T-cell (primary cell): Measurements from ENCODE around the gene OVOL2. TPM values are rescaled to one million over a fixed set of nuclear protein-coding genes. Genes with fewer than 3 reads are reported as not detected.
"Not testable (repeated sequence)": the region's sequence is repeated elsewhere in the genome, so short reads cannot be mapped to it uniquely, and the experiment has no call there.

Source experiments
- ATAC-seq, 4 experiments: fragments of 200-7000 bp in 3 of 4; fragments of 150-1000 bp in 1 of 4; cut with Tn5 transposase; replicated peaks in 1 of 4; 1 replicate in 3 of 4; 2 replicates in 1 of 4; pipeline ENCODE4 v1.10.0; 2021; ENCODE audit warnings: moderate library complexity in 3 of 4, mild to moderate bottlenecking in 2 of 4, moderate number of reproducible peaks in 1 of 4
- CTCF ChIA-PET, 2 donors: fragments of 300-600 bp; sonication (Branson Sonifier 250); formaldehyde crosslinking; loops; one replicate each; lab custom pipeline; 2022; ENCODE audit warnings: antibody characterized with exemption in 2 of 2; lab: Charles Lee
- POLR2A ChIA-PET, 2 donors: fragments of 300-600 bp; sonication (Branson Sonifier 250); formaldehyde crosslinking; loops; one replicate each; lab custom pipeline; 2022; ENCODE audit warnings: antibody characterized with exemption in 2 of 2; lab: Charles Lee
- DNase-seq, 35 experiments: peaks; one replicate each; pipeline versions ENCODE4 v3.0.0 to v3.0.0-alpha.2; 2013 to 2023
- H3K27ac ChIP-seq: one replicate; pipeline ENCODE4 v1.5.1; 2013; ENCODE audit warnings: low read length
- H3K27me3 ChIP-seq, 2 experiments: replicated peaks in 1 of 2; 1 replicate in 1 of 2; 2 replicates in 1 of 2; pipeline versions ENCODE4 v1.6.1 to v1.7.0; 2013; ENCODE audit warnings: low read length in 1 of 2, mixed read lengths in 1 of 2; ENCODE audit not compliant: control insufficient read depth in 2 of 2, insufficient read depth in 2 of 2; ENCODE audit errors: extremely low read depth in 1 of 2
- H3K36me3 ChIP-seq, 2 donors: 1 replicate in 1 of 2; 2 replicates in 1 of 2; pipeline versions ENCODE4 v1.6.1 to v1.7.0; 2013; ENCODE audit warnings: low read length in 1 of 2; ENCODE audit not compliant: control insufficient read depth in 2 of 2, insufficient read depth in 1 of 2; ENCODE audit errors: extremely low read depth in 1 of 2
- H3K4me1 ChIP-seq, 2 experiments: 1 replicate in 1 of 2; 2 replicates in 1 of 2; pipeline versions ENCODE4 v1.6.1 to v1.7.0; 2013; ENCODE audit warnings: low read length in 2 of 2, mixed read lengths in 1 of 2; ENCODE audit not compliant: insufficient read depth in 2 of 2, control insufficient read depth in 1 of 2; ENCODE audit errors: extremely low read depth in 1 of 2
- H3K4me3 ChIP-seq, 2 donors: 1 replicate in 1 of 2; 2 replicates in 1 of 2; pipeline versions ENCODE4 v1.5.1 to v1.7.0; 2013; ENCODE audit warnings: mild to moderate bottlenecking in 2 of 2, low read length in 1 of 2, moderate library complexity in 1 of 2; ENCODE audit not compliant: control insufficient read depth in 1 of 2; ENCODE audit errors: extremely low read depth in 1 of 2
- H3K9me3 ChIP-seq: 2 replicates; pipeline ENCODE4 v1.7.0; 2013
- H3K27ac Mint-ChIP-seq, 2 donors: one replicate each; pipeline ENCODE4 v1.8.0; 2020 to 2021; ENCODE audit warnings: mild to moderate bottlenecking in 2 of 2, mixed read lengths in 2 of 2
- H3K27me3 Mint-ChIP-seq, 2 donors: one replicate each; pipeline ENCODE4 v1.8.0; 2021 to 2022; ENCODE audit warnings: mixed read lengths in 2 of 2
- H3K36me3 Mint-ChIP-seq: one replicate; pipeline ENCODE4 v1.8.0; 2021; ENCODE audit warnings: mixed read lengths
- H3K4me1 Mint-ChIP-seq, 3 donors: one replicate each; pipeline ENCODE4 v1.8.0; 2020 to 2022; ENCODE audit warnings: mixed read lengths in 3 of 3, mild to moderate bottlenecking in 1 of 3
- H3K4me3 Mint-ChIP-seq, 3 donors: one replicate each; pipeline ENCODE4 v1.8.0; 2020 to 2022; ENCODE audit warnings: mild to moderate bottlenecking in 3 of 3, mixed read lengths in 3 of 3, moderate library complexity in 3 of 3
- H3K9me3 Mint-ChIP-seq, 3 donors: one replicate each; pipeline ENCODE4 v1.8.0; 2020 to 2022; ENCODE audit warnings: mixed read lengths in 3 of 3
- WGBS: methylation state at CpG from one replicate; pipeline ENCODE4 v1.1.5; 2013; ENCODE audit warnings: missing lambda C conversion rate; ENCODE audit not compliant: insufficient coverage; 5-methylcytosine and 5-hydroxymethylcytosine counted together
- total RNA-seq, 35 experiments: library from RNA in 6 of 35; stranded (reverse) in 6 of 35; fragments of 120-200 nt in 1 of 35; gene quantifications; one replicate each; pipeline versions ENCODE4 v1.2.1 to v1.2.4 and lab custom pipeline; 2013 to 2026

OVOL2 gene
- total RNA-seq, 5 donors from 2014 or later (not counting 1 experiment from before 2014, with no cell fraction given): not detected

DNA sequence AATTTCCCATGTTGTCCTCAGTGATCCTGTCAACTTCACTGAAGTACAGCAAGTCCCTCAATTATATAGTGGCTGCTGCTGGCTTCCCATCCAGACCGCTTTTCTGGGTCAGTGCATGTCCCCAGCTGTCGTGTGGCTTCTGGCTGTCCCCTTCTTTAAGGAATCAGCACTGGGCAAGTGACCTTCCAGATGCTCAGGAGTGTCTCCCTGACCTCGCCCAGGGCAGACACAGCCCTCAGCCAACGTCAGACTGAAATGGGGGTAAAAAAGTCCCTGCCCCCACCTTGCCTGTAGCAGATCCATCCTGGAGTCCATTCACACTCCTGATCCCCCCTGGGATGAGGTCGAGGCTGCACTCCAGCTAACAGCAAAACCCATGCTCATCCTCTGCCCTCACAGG lies 23.7 kb downstream of the OVOL2 start:
- no peaks in the 10 kb centered on the region for H3K4me1 Mint-ChIP-seq
- Histone ChIP-seq H3K27me3 (peaks cover 0 to 24% of the 10 kb centered on the region in 2 experiments), H3K9me3 (no peaks in the 10 kb centered on the region), H3K4me3 (no peak overlapping the region), H3K4me1 (no peaks in the 10 kb centered on the region), H3K27ac (no peak overlapping the region), H3K36me3 (no peaks in the 10 kb centered on the region)
- 70% methylated on average over 4 of the region's 5 CpGs for WGBS
- no peaks in the 10 kb centered on the region for H3K9me3 Mint-ChIP-seq
- no peak overlapping the region for H3K4me3 Mint-ChIP-seq
- H3K27ac Mint-ChIP-seq: no peak overlapping the region
- H3K27me3 Mint-ChIP-seq: peaks cover 9 to 27% of the 10 kb centered on the region in 2 donors
- ATAC-seq: no peak
- no peak for DNase-seq
- H3K36me3 Mint-ChIP-seq: no peaks in the 10 kb centered on the region
- CTCF ChIA-PET: no interaction called here
- POLR2A ChIA-PET: no interaction called here

DNA sequence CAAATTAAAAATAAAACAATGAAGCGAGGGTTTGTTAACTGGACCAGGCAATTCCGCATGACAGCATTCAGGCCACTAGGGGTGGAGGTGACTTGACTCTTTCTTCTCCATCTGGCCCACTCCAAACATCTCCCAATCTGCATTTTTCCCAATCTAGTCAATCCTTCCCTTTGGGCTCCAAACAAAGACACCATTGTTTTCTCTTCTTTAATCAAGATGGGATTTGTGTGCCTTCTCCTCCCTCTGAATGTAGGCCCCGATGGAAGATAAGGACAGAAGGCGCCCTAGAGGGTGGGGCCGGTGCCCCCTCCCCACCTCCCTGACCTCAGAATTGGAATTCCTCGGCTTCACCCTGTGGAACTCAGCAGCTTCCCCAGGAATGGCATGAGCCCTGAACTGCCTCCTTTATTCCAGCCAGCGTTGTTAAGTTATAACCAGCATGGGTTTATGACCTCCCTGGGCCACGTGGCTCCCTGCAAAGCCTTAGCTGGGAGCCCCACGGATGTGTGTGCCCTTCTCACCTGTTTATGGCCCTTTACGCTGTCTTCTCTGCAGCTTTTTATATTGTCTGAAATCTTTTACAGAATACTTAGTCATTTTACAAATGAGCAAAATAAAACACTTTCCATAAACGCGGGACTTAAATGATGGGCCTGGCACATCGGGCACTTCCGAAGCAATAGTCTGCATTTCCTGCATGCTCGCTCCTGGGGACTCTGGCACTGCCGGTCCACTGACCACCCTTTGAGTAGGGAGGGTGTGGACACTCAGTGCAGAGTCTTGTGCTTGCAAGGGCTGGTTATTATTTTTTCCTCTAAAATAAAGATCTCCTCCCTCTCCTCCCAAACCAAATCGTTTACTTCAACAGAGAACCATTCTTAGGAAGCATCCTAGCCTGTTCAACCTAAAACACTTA lies 24.5 kb downstream of the OVOL2 start:
- H3K36me3 ChIP-seq: no peaks in the 10 kb centered on the region
- no peaks in the 10 kb centered on the region for H3K9me3 ChIP-seq
- H3K4me3 ChIP-seq: no peak overlapping the region
- H3K27me3 Mint-ChIP-seq: peaks cover 9 to 21% of the 10 kb centered on the region in 2 donors
- ATAC-seq: no peak
- CTCF ChIA-PET: no interaction called here
- no peaks in the 10 kb centered on the region for H3K4me1 Mint-ChIP-seq
- H3K36me3 Mint-ChIP-seq: no peaks in the 10 kb centered on the region
- no peak for DNase-seq
- peaks cover 0 to 24% of the 10 kb centered on the region in 2 experiments for H3K27me3 ChIP-seq
- H3K4me1 ChIP-seq: no peaks in the 10 kb centered on the region
- 80% methylated on average over 6 of the region's 17 CpGs for WGBS
- H3K27ac Mint-ChIP-seq: no peak overlapping the region
- H3K9me3 Mint-ChIP-seq: no peaks in the 10 kb centered on the region
- POLR2A ChIA-PET: no interaction called here
- no peak overlapping the region for H3K4me3 Mint-ChIP-seq
- no peak overlapping the region for H3K27ac ChIP-seq

DNA sequence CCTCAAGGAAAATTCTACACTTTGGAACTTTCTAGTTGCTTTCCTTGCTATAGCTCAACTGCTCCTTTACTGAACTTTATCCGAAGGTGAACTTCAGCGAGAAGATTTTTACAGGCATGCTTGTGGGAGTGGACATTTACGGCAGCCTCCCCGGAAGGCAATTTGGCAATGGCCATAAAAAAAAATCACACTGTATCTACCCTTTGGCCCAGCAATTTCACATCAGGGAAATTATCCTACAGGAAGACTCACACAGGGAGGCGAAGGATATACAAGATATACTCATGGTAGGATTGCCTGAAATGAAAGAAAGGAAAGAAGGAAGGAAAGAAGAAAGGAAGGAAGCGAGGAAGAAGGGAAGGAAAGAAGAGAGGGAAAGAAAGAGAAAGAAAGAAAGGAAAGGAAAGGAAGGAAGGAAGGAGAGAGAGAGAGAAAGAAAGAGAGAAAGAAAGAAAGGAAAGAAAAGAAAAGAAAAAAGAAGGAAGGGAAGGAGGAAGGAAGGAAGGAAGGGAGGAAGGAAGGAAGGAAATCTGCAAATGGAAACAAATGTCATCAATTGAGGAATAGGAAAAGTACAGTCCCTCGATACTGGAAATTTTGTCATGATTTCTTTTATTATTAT lies 25.7 kb downstream of the OVOL2 start:
- 82% methylated on average over 1 of the region's 7 CpGs for WGBS

DNA sequence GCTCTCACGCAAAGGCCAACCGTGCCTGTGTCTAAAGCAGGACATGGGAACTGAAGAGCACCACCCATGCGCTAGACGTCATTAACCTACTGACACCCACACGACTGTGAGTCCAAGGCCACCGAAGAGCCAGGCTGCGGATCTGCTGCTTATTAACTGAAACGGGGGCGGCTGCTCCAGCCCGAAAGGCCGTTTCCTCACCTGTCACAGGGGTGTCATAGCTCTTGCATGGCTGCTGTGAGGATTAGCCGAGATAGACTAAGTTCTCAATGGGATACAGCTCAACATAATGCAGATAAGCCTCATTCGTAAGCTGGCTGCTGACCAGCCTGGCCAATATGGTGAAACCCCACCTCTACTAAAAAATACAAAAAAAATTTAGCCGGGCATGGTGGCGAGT lies 26.7 kb downstream of the OVOL2 start:
- CTCF ChIA-PET: no interaction called here
- WGBS: 92% methylated on average over 10 of the region's 15 CpGs

More for the DNA sequence above, 25.7 kb downstream of the OVOL2 start:
- H3K4me3 Mint-ChIP-seq: no peak overlapping the region
- no peaks in the 10 kb centered on the region for H3K36me3 Mint-ChIP-seq
- Histone ChIP-seq H3K4me1 (no peaks in the 10 kb centered on the region), H3K4me3 (no peak overlapping the region), H3K9me3 (no peaks in the 10 kb centered on the region), H3K27me3 (peaks cover 0 to 18% of the 10 kb centered on the region in 2 experiments), H3K36me3 (no peaks in the 10 kb centered on the region), H3K27ac (no peak overlapping the region)
- no peaks in the 10 kb centered on the region for H3K4me1 Mint-ChIP-seq
- no peaks in the 10 kb centered on the region for H3K9me3 Mint-ChIP-seq
- H3K27ac Mint-ChIP-seq: no peak overlapping the region
- no peak for DNase-seq
- CTCF ChIA-PET: no interaction called here
- ATAC-seq: no peak
- POLR2A ChIA-PET: no interaction called here
- H3K27me3 Mint-ChIP-seq: peaks cover 6 to 15% of the 10 kb centered on the region in 2 donors

DNA sequence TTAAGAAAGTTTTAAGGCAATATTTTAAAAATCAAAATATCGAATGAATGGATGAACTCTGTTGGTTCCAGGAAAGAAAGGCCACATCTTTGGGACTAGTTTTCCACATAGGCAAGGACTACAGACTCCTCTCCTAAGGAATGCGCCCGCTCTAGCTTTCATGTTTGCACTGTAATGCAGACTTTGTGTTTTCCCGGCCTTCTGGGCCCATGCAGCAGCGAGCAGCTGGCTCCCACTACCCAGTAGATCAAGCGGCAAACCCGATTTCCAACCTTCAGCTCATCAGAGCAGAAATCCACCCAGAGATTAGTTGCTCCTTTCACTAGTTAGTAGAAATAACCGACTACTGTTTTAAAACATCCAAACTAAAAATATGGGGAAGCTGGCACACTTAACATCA lies 27.7 kb downstream of the OVOL2 start:
- no peak overlapping the region for H3K27ac Mint-ChIP-seq
- 87% methylated on average over 6 of the region's 8 CpGs for WGBS
- H3K27me3 ChIP-seq: peaks cover 0 to 16% of the 10 kb centered on the region in 2 experiments
- ChIA-PET POLR2A (no interaction called here), CTCF (no interaction called here)
- H3K27me3 Mint-ChIP-seq: peaks cover 6 to 13% of the 10 kb centered on the region in 2 donors
- H3K4me1 Mint-ChIP-seq: no peaks in the 10 kb centered on the region
- no peaks in the 10 kb centered on the region for H3K36me3 Mint-ChIP-seq
- H3K4me1 ChIP-seq: no peaks in the 10 kb centered on the region
- H3K36me3 ChIP-seq: no peaks in the 10 kb centered on the region
- H3K9me3 Mint-ChIP-seq: no peaks in the 10 kb centered on the region
- H3K9me3 ChIP-seq: no peaks in the 10 kb centered on the region
- no peak for DNase-seq
- no peak for ATAC-seq
- H3K4me3 ChIP-seq: no peak overlapping the region
- H3K27ac ChIP-seq: no peak overlapping the region
- H3K4me3 Mint-ChIP-seq: no peak overlapping the region

More for the DNA sequence above, 26.7 kb downstream of the OVOL2 start:
- Histone ChIP-seq H3K4me1 (no peaks in the 10 kb centered on the region), H3K36me3 (no peaks in the 10 kb centered on the region), H3K27me3 (peaks cover 0 to 18% of the 10 kb centered on the region in 2 experiments), H3K9me3 (no peaks in the 10 kb centered on the region), H3K27ac (no peak overlapping the region), H3K4me3 (no peak overlapping the region)
- Mint-ChIP-seq H3K36me3 (no peaks in the 10 kb centered on the region), H3K4me3 (no peak overlapping the region), H3K27me3 (peaks cover 6 to 15% of the 10 kb centered on the region in 2 donors), H3K27ac (no peak overlapping the region), H3K4me1 (no peaks in the 10 kb centered on the region), H3K9me3 (no peaks in the 10 kb centered on the region)
- POLR2A ChIA-PET: no interaction called here
- DNase-seq (no peak), ATAC-seq (no peak)

DNA sequence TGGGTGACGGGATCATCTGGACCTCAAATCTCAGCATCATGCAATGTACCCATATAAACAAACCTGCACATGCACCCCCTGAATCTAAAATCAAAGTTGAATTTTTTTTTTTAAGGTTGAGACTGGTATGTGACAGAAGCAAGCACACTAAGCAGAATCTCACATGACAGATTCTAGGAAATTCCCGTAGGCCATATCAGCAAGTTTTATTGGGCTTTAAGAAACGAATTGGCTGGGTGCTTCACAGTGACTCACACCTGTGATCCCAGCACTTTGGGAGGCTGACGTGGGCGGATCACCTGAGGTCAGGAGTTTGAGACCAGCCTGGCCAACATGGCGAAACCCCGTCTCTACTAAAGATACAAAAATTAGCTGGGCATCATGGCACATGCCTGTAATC lies 30.7 kb downstream of the OVOL2 start:
- 90% methylated on average over 6 of the region's 7 CpGs for WGBS

More for the DNA sequence above, 30.7 kb downstream of the OVOL2 start:
- H3K4me1 ChIP-seq, H3K27me3 Mint-ChIP-seq, H3K4me3 ChIP-seq, H3K27me3 ChIP-seq, H3K27ac ChIP-seq, H3K4me1 Mint-ChIP-seq, H3K36me3 Mint-ChIP-seq, H3K4me3 Mint-ChIP-seq, H3K36me3 ChIP-seq, CTCF ChIA-PET, ATAC-seq, H3K9me3 Mint-ChIP-seq, DNase-seq, H3K27ac Mint-ChIP-seq, H3K9me3 ChIP-seq: not testable (repeated sequence)
- POLR2A ChIA-PET: interaction anchor here (0.6 to 0.7 kb wide), 2 partner anchors 57 to 64 kb away, joined by 3 to 4 read pairs; no protein-coding TSS in a partner anchor
